HEK293 (cell line): ENCODE measurements around the gene FSD2.

Source experiments
- CTCF ChIA-PET: fragments of 350-600 bp; formaldehyde crosslinking; extraction: SDS; loops from one replicate; lab custom pipeline; 2021; ENCODE audit warnings: antibody characterized with exemption; lab: Yijun Ruan, JAX
- POLR2A ChIA-PET: fragments of 300-600 bp; formaldehyde crosslinking; extraction: SDS; loops from one replicate; lab custom pipeline; 2020; ENCODE audit warnings: antibody characterized with exemption, inconsistent platforms; lab: Yijun Ruan, JAX
- H3K27ac ChIP-seq: fragments of 200-500 bp; sonication (Bioruptor generic); 2 replicates; pipeline ENCODE4 v1.5.1; 2014; ENCODE audit warnings: low read depth, low read length, control low read depth, inconsistent platforms; ENCODE audit errors: extremely low read depth
- H3K36me3 ChIP-seq, 2 experiments: fragments of 200-500 bp in 1 of 2; sonication (Bioruptor generic) in 1 of 2; 1 replicate in 1 of 2; 2 replicates in 1 of 2; pipeline ENCODE4 v1.5.1; 2014 to 2017; ENCODE audit warnings: inconsistent platforms in 2 of 2, low read length in 2 of 2; ENCODE audit not compliant: control insufficient read depth in 2 of 2, insufficient read depth in 1 of 2
- H3K4me1 ChIP-seq: fragments of 200-500 bp; sonication (Bioruptor generic); 2 replicates; pipeline ENCODE4 v1.5.1; 2014; ENCODE audit warnings: mild to moderate bottlenecking, low read length, inconsistent platforms; ENCODE audit not compliant: control insufficient read depth, insufficient read depth
- H3K4me3 ChIP-seq: 2 replicates; pipeline ENCODE4 v1.5.1; 2011; ENCODE audit warnings: low read depth, mild to moderate bottlenecking, control low read depth, low read length, moderate library complexity
- H3K9me3 ChIP-seq: fragments of 200-500 bp; sonication (Bioruptor generic); 2 replicates; pipeline ENCODE4 v1.5.1; 2014; ENCODE audit warnings: low read depth, low read length, inconsistent platforms; ENCODE audit not compliant: control insufficient read depth, insufficient read depth
- EGR2 ChIP-seq: fragments of 450-650 bp; formaldehyde crosslinking; IDR thresholded peaks from 2 replicates; pipeline ENCODE4 v1.5.1; 2016; ENCODE audit warnings: low read depth, missing biosample characterization, missing genetic modification characterization
- GFI1B ChIP-seq: fragments of 450-650 bp; formaldehyde crosslinking; IDR thresholded peaks from 2 replicates; pipeline ENCODE4 v1.5.1; 2016; ENCODE audit warnings: missing biosample characterization, missing genetic modification characterization
- KLF7 ChIP-seq: fragments of 450-650 bp; formaldehyde crosslinking; IDR thresholded peaks from 2 replicates; pipeline ENCODE4 v1.5.1; 2016; ENCODE audit warnings: missing biosample characterization, missing genetic modification characterization, borderline replicate concordance
- KLF8 ChIP-seq: fragments of 450-650 bp; formaldehyde crosslinking; IDR thresholded peaks from 2 replicates; pipeline ENCODE4 v1.5.1; 2016; ENCODE audit warnings: missing biosample characterization, missing genetic modification characterization
- MEIS1 ChIP-seq: sonication (generic); formaldehyde crosslinking; IDR thresholded peaks from 2 replicates; pipeline ENCODE4 v1.8.1; 2022; ENCODE audit warnings: missing genetic modification reagents, mild to moderate bottlenecking, borderline replicate concordance
- OSR2 ChIP-seq: fragments of 450-650 bp; formaldehyde crosslinking; IDR thresholded peaks from 2 replicates; pipeline ENCODE4 v1.5.1; 2016; ENCODE audit warnings: missing biosample characterization, missing genetic modification characterization
- PRDM6 ChIP-seq: fragments of 450-650 bp; formaldehyde crosslinking; IDR thresholded peaks from 2 replicates; pipeline ENCODE4 v1.5.1; 2017; ENCODE audit warnings: missing biosample characterization, missing genetic modification characterization
- RBAK ChIP-seq: fragments of 450-650 bp; formaldehyde crosslinking; IDR thresholded peaks from 2 replicates; pipeline ENCODE4 v1.5.1; 2016; ENCODE audit warnings: missing biosample characterization, missing genetic modification characterization
- YY2 ChIP-seq: fragments of 450-650 bp; formaldehyde crosslinking; IDR thresholded peaks from 2 replicates; pipeline ENCODE4 v1.5.1; 2016; ENCODE audit warnings: missing biosample characterization, missing genetic modification characterization
- ZBTB17 ChIP-seq: fragments of 450-650 bp; formaldehyde crosslinking; IDR thresholded peaks from 2 replicates; pipeline ENCODE4 v1.5.1; 2016; ENCODE audit warnings: missing biosample characterization, missing genetic modification characterization
- ZNF112 ChIP-seq: fragments of 450-650 bp; formaldehyde crosslinking; IDR thresholded peaks from 2 replicates; pipeline ENCODE4 v1.5.0; 2017; ENCODE audit warnings: missing biosample characterization, missing genetic modification characterization
- ZNF211 ChIP-seq: fragments of 450-650 bp; formaldehyde crosslinking; IDR thresholded peaks from 2 replicates; pipeline ENCODE4 v1.5.1; 2016; ENCODE audit warnings: low read depth, missing biosample characterization, missing genetic modification characterization
- ZNF274 ChIP-seq, 2 experiments: fragments of 200-500 bp in 1 of 2; fragments of 450-650 bp in 1 of 2; sonication (Bioruptor generic) in 1 of 2; formaldehyde crosslinking in 1 of 2; IDR thresholded peaks; 2 replicates each; pipeline versions ENCODE4 v1.5.1 to v1.6.1; 2014 to 2016; ENCODE audit warnings: borderline replicate concordance in 1 of 2, inconsistent platforms in 1 of 2, low read length in 1 of 2, missing biosample characterization in 1 of 2, missing genetic modification characterization in 1 of 2
- ZNF37A ChIP-seq: fragments of 450-650 bp; IDR thresholded peaks from 2 replicates; pipeline ENCODE4 v1.5.1; 2018; ENCODE audit warnings: missing biosample characterization, missing genetic modification characterization
- ZNF398 ChIP-seq: fragments of 450-650 bp; formaldehyde crosslinking; IDR thresholded peaks from 2 replicates; pipeline ENCODE4 v1.5.1; 2017; ENCODE audit warnings: missing biosample characterization, missing genetic modification characterization
- ZNF514 ChIP-seq: fragments of 450-650 bp; formaldehyde crosslinking; IDR thresholded peaks from 2 replicates; pipeline ENCODE4 v1.5.1; 2016; ENCODE audit warnings: missing biosample characterization, missing genetic modification characterization
- ZNF561 ChIP-seq: fragments of 450-650 bp; IDR thresholded peaks from 2 replicates; pipeline ENCODE4 v1.5.1; 2018; ENCODE audit warnings: missing biosample characterization, missing genetic modification characterization, borderline replicate concordance
- ZNF785 ChIP-seq: fragments of 450-650 bp; formaldehyde crosslinking; IDR thresholded peaks from 2 replicates; pipeline ENCODE4 v1.5.1; 2016; ENCODE audit warnings: missing biosample characterization, missing genetic modification characterization
- ZSCAN30 ChIP-seq: fragments of 450-650 bp; IDR thresholded peaks from 2 replicates; pipeline ENCODE4 v1.5.1; 2018; ENCODE audit warnings: missing biosample characterization, mild to moderate bottlenecking, missing genetic modification characterization, moderate library complexity
- ZSCAN5A ChIP-seq: fragments of 450-650 bp; formaldehyde crosslinking; IDR thresholded peaks from 2 replicates; pipeline ENCODE4 v1.5.1; 2016; ENCODE audit warnings: missing biosample characterization, missing genetic modification characterization
- TF ChIP-seq, protein P1 (sequence below): fragments of 450-650 bp; formaldehyde crosslinking; IDR thresholded peaks from 2 replicates; pipeline ENCODE4 v1.5.1; 2017; ENCODE audit warnings: missing biosample characterization, missing genetic modification characterization
- TF ChIP-seq, protein P2 (sequence below): fragments of 450-650 bp; formaldehyde crosslinking; IDR thresholded peaks from 2 replicates; pipeline ENCODE4 v1.5.1; 2016; ENCODE audit warnings: missing biosample characterization, missing genetic modification characterization

FSD2 gene

DNA sequence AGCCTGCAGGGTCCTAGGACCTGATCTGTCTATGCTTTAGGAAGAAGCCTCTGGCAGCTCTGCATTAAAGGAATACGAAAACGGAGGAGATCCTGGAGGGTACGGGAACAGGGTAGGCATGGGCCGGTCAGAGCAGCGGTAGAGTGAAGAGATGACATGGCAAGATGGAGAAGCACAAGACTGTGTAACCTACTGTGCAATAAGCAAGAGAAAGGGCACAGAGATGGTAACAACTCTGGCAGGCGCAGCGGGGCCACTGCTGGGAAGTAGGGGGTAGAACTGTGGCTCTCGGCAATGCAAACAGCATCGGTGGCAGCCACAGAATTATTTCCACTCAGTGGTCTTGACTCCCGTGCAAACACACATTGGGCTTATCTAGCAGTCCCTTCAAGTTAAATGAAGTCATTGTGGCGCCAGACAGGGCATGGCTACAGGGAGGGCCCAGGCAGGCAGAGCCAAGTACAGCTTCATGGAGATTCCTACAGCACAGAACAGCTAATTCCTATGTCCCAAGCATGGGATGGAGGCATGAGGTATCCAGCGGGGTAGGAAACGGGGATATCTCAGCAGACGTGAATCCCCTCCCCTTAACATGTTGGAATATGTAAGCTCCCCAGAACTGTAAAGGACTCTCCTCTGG is 32.3 kb upstream of the FSD2 start:
- POLR2A ChIA-PET: interaction anchor here (0.6 kb wide), 1 partner anchor 157 kb away, joined by 3 read pairs; no protein-coding TSS in a partner anchor
- H3K4me1 ChIP-seq: no peaks in the 10 kb centered on the region

GRCh38 chr15:82835391-82835917 is 29.6 kb upstream of the FSD2 start:
- POLR2A ChIA-PET: no interaction called here
- peaks cover 33 to 80% of the 10 kb centered on the region in 2 experiments for H3K36me3 ChIP-seq
- H3K4me3 ChIP-seq: no peak overlapping the region
- no peak for TF ChIP-seq KLF7 (tag by site-specific recombination)
- no peak overlapping the region for H3K27ac ChIP-seq
- H3K9me3 ChIP-seq: no peaks in the 10 kb centered on the region
- H3K4me1 ChIP-seq: no peaks in the 10 kb centered on the region
- CTCF ChIA-PET: no interaction called here

More for the DNA sequence above, 32.3 kb upstream of the FSD2 start:
- Histone ChIP-seq H3K9me3 (no peaks in the 10 kb centered on the region), H3K27ac (no peak overlapping the region), H3K4me3 (no peak overlapping the region), H3K36me3 (peaks cover 25 to 60% of the 10 kb centered on the region in 2 experiments)
- TF ChIP-seq ZSCAN30 (tag by site-specific recombination) (no peak), ZNF37A (no peak), ZNF561 (no peak), RBAK (tag by site-specific recombination) (no peak), ZBTB17 (tag by site-specific recombination) (no peak), ZNF785 (tag by site-specific recombination) (no peak), EGR2 (tag by site-specific recombination) (no peak)
- CTCF ChIA-PET: interaction anchor here (0.6 to 3.2 kb wide), 3 partner anchors 11 to 379 kb away, joined by 3 to 20 read pairs (median 6); no protein-coding TSS in a partner anchor

GRCh38 chr15:82833362-82833682 is 27.5 kb upstream of the FSD2 start:
- ChIA-PET POLR2A (no interaction called here), CTCF (interaction anchor here (0.6 to 1.7 kb wide), 4 partner anchors 16 to 201 kb away, joined by 3 to 10 read pairs (median 6); no protein-coding TSS in a partner anchor)
- no peak overlapping the region for H3K27ac ChIP-seq
- H3K4me3 ChIP-seq: no peak overlapping the region
- H3K9me3 ChIP-seq: no peaks in the 10 kb centered on the region
- no peaks in the 10 kb centered on the region for H3K4me1 ChIP-seq
- TF ChIP-seq GFI1B (tag by site-specific recombination): no peak
- TF ChIP-seq, protein P1, sequence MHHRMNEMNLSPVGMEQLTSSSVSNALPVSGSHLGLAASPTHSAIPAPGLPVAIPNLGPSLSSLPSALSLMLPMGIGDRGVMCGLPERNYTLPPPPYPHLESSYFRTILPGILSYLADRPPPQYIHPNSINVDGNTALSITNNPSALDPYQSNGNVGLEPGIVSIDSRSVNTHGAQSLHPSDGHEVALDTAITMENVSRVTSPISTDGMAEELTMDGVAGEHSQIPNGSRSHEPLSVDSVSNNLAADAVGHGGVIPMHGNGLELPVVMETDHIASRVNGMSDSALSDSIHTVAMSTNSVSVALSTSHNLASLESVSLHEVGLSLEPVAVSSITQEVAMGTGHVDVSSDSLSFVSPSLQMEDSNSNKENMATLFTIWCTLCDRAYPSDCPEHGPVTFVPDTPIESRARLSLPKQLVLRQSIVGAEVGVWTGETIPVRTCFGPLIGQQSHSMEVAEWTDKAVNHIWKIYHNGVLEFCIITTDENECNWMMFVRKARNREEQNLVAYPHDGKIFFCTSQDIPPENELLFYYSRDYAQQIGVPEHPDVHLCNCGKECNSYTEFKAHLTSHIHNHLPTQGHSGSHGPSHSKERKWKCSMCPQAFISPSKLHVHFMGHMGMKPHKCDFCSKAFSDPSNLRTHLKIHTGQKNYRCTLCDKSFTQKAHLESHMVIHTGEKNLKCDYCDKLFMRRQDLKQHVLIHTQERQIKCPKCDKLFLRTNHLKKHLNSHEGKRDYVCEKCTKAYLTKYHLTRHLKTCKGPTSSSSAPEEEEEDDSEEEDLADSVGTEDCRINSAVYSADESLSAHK: no peak
- no peak for TF ChIP-seq ZNF514 (tag by site-specific recombination)
- TF ChIP-seq ZNF274 (IDR thresholded peaks at IDR 0.05; ENCODE audit: low read length): no peak
- no peak for TF ChIP-seq ZNF274 (tag by site-specific recombination; IDR thresholded peaks at IDR 0.05; ENCODE audit: borderline replicate concordance)
- TF ChIP-seq MEIS1: no peak
- TF ChIP-seq OSR2 (tag by site-specific recombination): no peak
- TF ChIP-seq ZNF398 (tag by site-specific recombination): no peak
- TF ChIP-seq KLF8 (tag by site-specific recombination): no peak
- TF ChIP-seq PRDM6 (tag by site-specific recombination): no peak
- TF ChIP-seq YY2 (tag by site-specific recombination): no peak
- TF ChIP-seq ZSCAN5A: no peak
- TF ChIP-seq, protein P2, sequence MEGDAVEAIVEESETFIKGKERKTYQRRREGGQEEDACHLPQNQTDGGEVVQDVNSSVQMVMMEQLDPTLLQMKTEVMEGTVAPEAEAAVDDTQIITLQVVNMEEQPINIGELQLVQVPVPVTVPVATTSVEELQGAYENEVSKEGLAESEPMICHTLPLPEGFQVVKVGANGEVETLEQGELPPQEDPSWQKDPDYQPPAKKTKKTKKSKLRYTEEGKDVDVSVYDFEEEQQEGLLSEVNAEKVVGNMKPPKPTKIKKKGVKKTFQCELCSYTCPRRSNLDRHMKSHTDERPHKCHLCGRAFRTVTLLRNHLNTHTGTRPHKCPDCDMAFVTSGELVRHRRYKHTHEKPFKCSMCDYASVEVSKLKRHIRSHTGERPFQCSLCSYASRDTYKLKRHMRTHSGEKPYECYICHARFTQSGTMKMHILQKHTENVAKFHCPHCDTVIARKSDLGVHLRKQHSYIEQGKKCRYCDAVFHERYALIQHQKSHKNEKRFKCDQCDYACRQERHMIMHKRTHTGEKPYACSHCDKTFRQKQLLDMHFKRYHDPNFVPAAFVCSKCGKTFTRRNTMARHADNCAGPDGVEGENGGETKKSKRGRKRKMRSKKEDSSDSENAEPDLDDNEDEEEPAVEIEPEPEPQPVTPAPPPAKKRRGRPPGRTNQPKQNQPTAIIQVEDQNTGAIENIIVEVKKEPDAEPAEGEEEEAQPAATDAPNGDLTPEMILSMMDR (tag by site-specific recombination): no peak
- no peak for TF ChIP-seq ZNF211
- no peak for TF ChIP-seq ZNF112 (tag by site-specific recombination)
- TF ChIP-seq, all 188 proteins: peak for 0
- H3K36me3 ChIP-seq: peaks cover 31 to 95% of the 10 kb centered on the region in 2 experiments
